Right renal cortex interstitium (tissue), 3 donors: Measurements from ENCODE around the gene RPTN. TPM values are rescaled to one million over a fixed set of nuclear protein-coding genes. Genes with fewer than 3 reads are reported as not detected.
A peak's percentile ranks its signal among the peaks of the same experiment; 100 is the strongest.

Source experiments
- DNase-seq, 3 donors: peaks; one replicate each; pipeline ENCODE4 v3.0.0-alpha.2; 2013; ENCODE audit warnings: low read depth in 3 of 3, low spot score in 2 of 3
- polyA plus RNA-seq, 3 donors: library from polyadenylated mRNA; unstranded; fragments of 120-200 nt; gene quantifications; one replicate each; pipeline ENCODE4 v1.2.1, GENCODE V29; 2013; ENCODE audit not compliant: insufficient read length in 3 of 3

Gene RPTN
- polyA plus RNA-seq, 3 donors = not detected

GRCh38 chr1:152112101-152112884, 46.7 kb downstream of the RPTN start:
- no peak for DNase-seq

- peak in 1 of 3 donors; percentile 29 for DNase-seq
These were observed 47.5 kb downstream of the RPTN start for GRCh38 chr1:152111515-152111968.

GRCh38 chr1:152110860-152111514, 48.0 kb downstream of the RPTN start:
- peak in 1 of 3 donors; percentile 32 for DNase-seq

- DNase-seq = peak in 1 of 3 donors; percentile 12
These were observed 48.6 kb downstream of the RPTN start for GRCh38 chr1:152110365-152110859.

GRCh38 chr1:152109998-152110294, 49.1 kb downstream of the RPTN start:
- no peak for DNase-seq

GRCh38 chr1:152109231-152109997, 49.6 kb downstream of the RPTN start:
- DNase-seq = peak in 1 of 3 donors; percentile 32

GRCh38 chr1:152108882-152109222, 50.2 kb downstream of the RPTN start:
- DNase-seq = peak in 1 of 3 donors; percentile 1

GRCh38 chr1:152107984-152108881, 50.8 kb downstream of the RPTN start:
- DNase-seq = peak in 1 of 3 donors; percentile 12

- DNase-seq = no peak
These were observed 51.7 kb downstream of the RPTN start for GRCh38 chr1:152107031-152107983.

GRCh38 chr1:152104854-152105253, 54.2 kb downstream of the RPTN start:
- DNase-seq = no peak

Other genes with a start within 250 kb of the RPTN start
- gene THEM4, start 249.7 kb downstream of the RPTN start, polyA plus RNA-seq = 10 to 100 TPM; 20.9 to 22.1 (median 21.8) TPM
- gene S100A10, start 165.4 kb downstream of the RPTN start, polyA plus RNA-seq = 100 to 1,000 TPM; 227 to 239 (median 228) TPM
- gene S100A11, start 122.2 kb downstream of the RPTN start, polyA plus RNA-seq = 100 to 1,000 TPM; 231 to 297 (median 273) TPM
- not detected for gene TCHHL1, start 70.2 kb downstream of the RPTN start, polyA plus RNA-seq
- under 1 TPM; 0.03 to 0.06 (median 0.03) TPM for gene TCHH, start 43.8 kb downstream of the RPTN start, polyA plus RNA-seq
- gene HRNR, start 65.0 kb upstream of the RPTN start, polyA plus RNA-seq = 1 to 10 TPM in 1 of 3 donors, under 1 TPM in 2; 0.19 to 1.0 (median 0.81) TPM
- gene FLG, start 166.0 kb upstream of the RPTN start, polyA plus RNA-seq = 1 to 10 TPM; 2.2 to 4.0 (median 2.2) TPM
- gene FLG2, start 200.8 kb upstream of the RPTN start, polyA plus RNA-seq = under 1 TPM; 0.03 to 0.14 (median 0.07) TPM